Measurements from ENCODE around the gene RAB1A.

Gene RAB1A

DNA sequence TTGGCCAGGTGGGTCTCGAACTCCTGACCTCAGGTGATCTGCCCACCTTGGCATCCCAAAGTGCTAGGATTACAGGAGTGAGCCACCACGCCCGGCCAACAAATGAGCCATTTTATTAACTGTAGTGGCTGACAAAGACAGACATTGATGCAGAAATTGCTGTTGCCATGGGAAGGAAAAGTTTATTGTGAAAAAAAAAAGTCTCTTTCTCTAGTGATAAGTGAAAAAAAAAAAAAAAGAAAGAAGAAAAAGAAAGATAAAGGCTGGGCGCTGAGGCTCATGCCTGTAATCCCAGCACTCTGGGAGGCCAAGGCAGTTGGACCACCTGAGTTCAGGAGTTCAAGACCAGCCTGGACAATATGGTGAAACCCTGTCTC, 39.8 kb upstream of the RAB1A start:
- DNase-seq (ENCODE audit: low spot score) = no peak
- no peak overlapping the region for H3K27ac ChIP-seq
- TF ChIP-seq, protein P1, sequence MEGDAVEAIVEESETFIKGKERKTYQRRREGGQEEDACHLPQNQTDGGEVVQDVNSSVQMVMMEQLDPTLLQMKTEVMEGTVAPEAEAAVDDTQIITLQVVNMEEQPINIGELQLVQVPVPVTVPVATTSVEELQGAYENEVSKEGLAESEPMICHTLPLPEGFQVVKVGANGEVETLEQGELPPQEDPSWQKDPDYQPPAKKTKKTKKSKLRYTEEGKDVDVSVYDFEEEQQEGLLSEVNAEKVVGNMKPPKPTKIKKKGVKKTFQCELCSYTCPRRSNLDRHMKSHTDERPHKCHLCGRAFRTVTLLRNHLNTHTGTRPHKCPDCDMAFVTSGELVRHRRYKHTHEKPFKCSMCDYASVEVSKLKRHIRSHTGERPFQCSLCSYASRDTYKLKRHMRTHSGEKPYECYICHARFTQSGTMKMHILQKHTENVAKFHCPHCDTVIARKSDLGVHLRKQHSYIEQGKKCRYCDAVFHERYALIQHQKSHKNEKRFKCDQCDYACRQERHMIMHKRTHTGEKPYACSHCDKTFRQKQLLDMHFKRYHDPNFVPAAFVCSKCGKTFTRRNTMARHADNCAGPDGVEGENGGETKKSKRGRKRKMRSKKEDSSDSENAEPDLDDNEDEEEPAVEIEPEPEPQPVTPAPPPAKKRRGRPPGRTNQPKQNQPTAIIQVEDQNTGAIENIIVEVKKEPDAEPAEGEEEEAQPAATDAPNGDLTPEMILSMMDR (conservative IDR thresholded peaks at IDR 0.05; ENCODE audit: low read depth) = no peak
- POLR2A ChIA-PET (ENCODE audit: low non-redundant PET) = no interaction called here
- CTCF ChIA-PET = interaction anchor here (0.6 to 1.5 kb wide), 4 partner anchors 10 to 404 kb away, joined by 3 to 4 read pairs (median 3); partner anchors contain the start of gene RAB1A

DNA sequence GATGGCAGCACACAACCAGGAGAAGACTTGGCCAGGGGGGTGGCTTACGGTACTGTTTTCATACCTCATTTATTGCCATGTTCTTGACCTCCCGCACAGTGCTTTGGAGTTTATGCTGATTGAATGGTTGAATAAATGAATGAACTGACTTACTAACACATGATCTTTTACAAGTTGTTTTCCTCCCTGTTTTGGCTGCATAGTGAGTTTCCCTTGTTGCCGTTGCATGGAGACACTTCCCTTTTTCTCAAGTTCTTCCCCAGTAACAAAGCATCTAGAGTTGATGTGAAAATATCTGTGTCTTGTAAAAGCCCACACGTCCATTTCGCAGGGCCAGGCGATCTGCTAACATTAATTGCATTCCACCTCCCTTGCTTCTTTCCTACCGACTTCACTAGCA, 35.7 kb upstream of the RAB1A start:
- ChIA-PET POLR2A (ENCODE audit: low non-redundant PET) (no interaction called here), CTCF (no interaction called here)
- TF ChIP-seq, protein P1 (conservative IDR thresholded peaks at IDR 0.05; ENCODE audit: low read depth) = no peak
- no peak for DNase-seq (ENCODE audit: low spot score)
- no peak overlapping the region for H3K27ac ChIP-seq

DNA sequence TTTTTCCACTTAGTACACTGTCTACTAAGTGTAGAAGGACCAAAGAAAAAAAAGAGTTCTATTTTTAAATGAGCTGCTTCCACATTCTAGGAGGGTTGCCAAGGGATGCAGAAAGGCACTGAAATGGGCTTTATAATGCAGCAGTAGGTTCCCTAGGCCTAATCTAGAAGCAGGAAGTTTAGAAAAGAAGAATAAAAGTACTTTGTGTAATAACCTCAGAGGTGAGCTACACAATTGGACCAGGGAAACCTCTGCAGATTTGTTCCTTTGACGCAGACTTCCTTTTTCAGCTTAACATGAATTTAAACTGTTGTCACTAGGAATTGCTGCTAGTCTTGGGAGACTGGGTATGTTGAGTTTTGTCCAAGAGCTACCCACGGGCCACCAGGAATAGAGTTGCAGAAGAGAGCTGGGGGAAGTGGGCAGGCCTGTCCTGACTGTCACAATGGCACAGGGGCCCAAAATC, 34.6 kb upstream of the RAB1A start:
- ChIA-PET POLR2A (ENCODE audit: low non-redundant PET) (no interaction called here), CTCF (interaction anchor here (0.6 kb wide), 1 partner anchor 42 kb away, joined by 12 read pairs; no protein-coding TSS in a partner anchor)
- no peak overlapping the region for H3K27ac ChIP-seq
- TF ChIP-seq, protein P1 (conservative IDR thresholded peaks at IDR 0.05; ENCODE audit: low read depth) = no peak
- DNase-seq (ENCODE audit: low spot score) = no peak

DNA sequence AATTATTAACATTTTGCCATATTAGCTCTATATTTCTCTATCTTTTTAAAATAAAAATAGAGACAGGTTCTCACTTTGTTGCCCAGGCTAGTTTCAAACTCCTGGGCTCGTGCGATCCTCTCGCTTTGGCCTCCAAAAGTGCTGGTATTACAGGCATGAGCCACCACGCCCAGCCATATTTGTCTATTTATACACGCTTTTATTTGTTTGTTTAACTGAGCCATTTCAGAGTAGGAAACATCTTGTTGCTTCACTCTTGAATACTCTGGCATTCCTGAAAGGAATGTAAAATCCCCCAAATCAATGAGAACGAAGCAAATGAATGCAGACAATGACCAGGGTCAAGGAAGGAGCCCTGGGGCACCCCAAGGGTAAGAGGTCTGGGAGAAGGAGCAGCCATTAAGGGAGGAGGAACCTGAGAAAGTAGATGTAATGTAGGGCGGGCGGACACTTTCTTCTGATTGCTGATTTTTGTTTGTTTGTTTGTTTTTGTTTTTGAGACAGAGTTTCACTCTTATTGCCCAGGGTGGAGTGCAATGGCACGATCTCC, 31.7 kb upstream of the RAB1A start:
- CTCF ChIA-PET = no interaction called here
- TF ChIP-seq, protein P1 (conservative IDR thresholded peaks at IDR 0.05; ENCODE audit: low read depth) = no peak
- POLR2A ChIA-PET (ENCODE audit: low non-redundant PET) = no interaction called here
- DNase-seq (ENCODE audit: low spot score) = no peak
- H3K27ac ChIP-seq = no peak overlapping the region

DNA sequence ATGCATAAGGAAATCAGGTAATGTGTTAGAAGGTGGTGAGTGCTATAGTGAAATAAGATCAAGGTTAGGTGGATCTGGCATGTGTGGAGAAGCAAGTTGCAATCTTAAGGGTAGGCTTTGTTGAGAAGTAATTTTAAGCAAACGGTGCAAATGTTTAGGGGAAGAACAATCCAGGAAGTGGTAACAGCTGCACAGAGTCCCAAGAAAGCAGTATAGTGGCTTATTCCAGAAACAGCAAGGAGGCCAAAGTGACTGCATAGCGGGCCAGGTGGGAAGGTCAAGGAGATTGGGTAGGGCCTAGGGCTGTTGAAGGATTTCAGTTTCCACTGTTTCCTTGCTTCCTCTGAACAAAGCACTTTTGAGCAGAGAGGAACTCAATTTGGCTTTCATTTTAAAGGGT, 30.0 kb upstream of the RAB1A start:
- DNase-seq (ENCODE audit: low spot score) = no peak
- ChIA-PET POLR2A (ENCODE audit: low non-redundant PET) (no interaction called here), CTCF (interaction anchor here (0.7 to 1.2 kb wide), 2 partner anchors 9 to 10 kb away, joined by 3 to 4 read pairs; no protein-coding TSS in a partner anchor)

DNA sequence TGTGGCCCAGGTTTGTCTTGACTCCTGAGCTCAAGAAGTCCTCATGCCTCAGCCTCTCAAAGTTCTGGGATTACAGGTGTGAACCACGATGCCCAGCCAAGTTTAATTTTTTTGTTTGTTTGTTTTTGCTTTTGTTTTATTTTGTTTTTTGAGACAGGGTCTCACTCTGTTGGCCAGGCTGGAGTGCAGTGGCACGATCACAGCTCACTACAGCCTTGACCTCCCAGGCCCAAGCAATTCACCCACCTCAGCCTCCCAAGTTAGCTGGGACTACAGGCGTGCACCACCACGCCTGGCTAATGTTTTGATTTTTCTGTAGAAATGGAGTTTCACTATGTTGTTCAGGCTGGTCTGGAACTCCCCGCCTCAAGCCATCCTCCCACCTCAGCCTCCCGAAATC, 29.4 kb upstream of the RAB1A start:
- DNase-seq (ENCODE audit: low spot score) = no peak
- ChIA-PET POLR2A (ENCODE audit: low non-redundant PET) (no interaction called here), CTCF (no interaction called here)
- TF ChIP-seq, protein P1 (conservative IDR thresholded peaks at IDR 0.05; ENCODE audit: low read depth) = no peak
- H3K27ac ChIP-seq = no peak overlapping the region

More for the DNA sequence above, 30.0 kb upstream of the RAB1A start:
- H3K27ac ChIP-seq = no peak overlapping the region
- TF ChIP-seq, protein P1 (conservative IDR thresholded peaks at IDR 0.05; ENCODE audit: low read depth) = no peak
